Progenitor cell of endocrine pancreas (in vitro differentiated cells): Measurements from ENCODE around the gene SPEN. TPM values are rescaled to one million over a fixed set of nuclear protein-coding genes. Genes with fewer than 3 reads are reported as not detected.

Experiments
- DNase-seq: peaks from one replicate; pipeline ENCODE4 v3.0.0; 2021; ENCODE audit warnings: low spot score; ENCODE audit not compliant: unreplicated experiment
- H3K27ac Mint-ChIP-seq: 2 replicates; pipeline ENCODE4 v1.8.0; 2021; ENCODE audit warnings: mild to moderate bottlenecking, moderate library complexity, mixed read lengths
- H3K27me3 Mint-ChIP-seq: 2 replicates; pipeline ENCODE4 v1.8.0; 2021; ENCODE audit warnings: mixed read lengths
- H3K36me3 Mint-ChIP-seq: 2 replicates; pipeline ENCODE4 v1.8.0; 2022; ENCODE audit warnings: mixed read lengths; ENCODE audit not compliant: insufficient read depth
- H3K4me1 Mint-ChIP-seq: 2 replicates; pipeline ENCODE4 v1.8.0; 2021; ENCODE audit warnings: low read depth, mixed read lengths
- H3K4me3 Mint-ChIP-seq: 2 replicates; pipeline ENCODE4 v1.8.0; 2021; ENCODE audit warnings: low read depth, mild to moderate bottlenecking, moderate library complexity, mixed read lengths
- H3K9me3 Mint-ChIP-seq: 2 replicates; pipeline ENCODE4 v1.8.0; 2021; ENCODE audit warnings: low read depth, mixed read lengths
- long read RNA-seq: library from polyadenylated mRNA; unstranded; transcript quantifications from one replicate; pipeline ENCODE4 v2.0.0, GENCODE V29; 2020
- total RNA-seq: library from RNA; stranded (reverse); gene quantifications from 2 replicates; pipeline ENCODE4 v1.2.1, GENCODE V29; 2021
- TF ChIP-seq, protein P1 (sequence below): fragments of 200-600 bp; sonication (generic); IDR thresholded peaks from one replicate; pipeline ENCODE4 v1.5.0; 2021; ENCODE audit warnings: antibody characterized with exemption, mild to moderate bottlenecking; ENCODE audit not compliant: unreplicated experiment

SPEN gene, protein sequence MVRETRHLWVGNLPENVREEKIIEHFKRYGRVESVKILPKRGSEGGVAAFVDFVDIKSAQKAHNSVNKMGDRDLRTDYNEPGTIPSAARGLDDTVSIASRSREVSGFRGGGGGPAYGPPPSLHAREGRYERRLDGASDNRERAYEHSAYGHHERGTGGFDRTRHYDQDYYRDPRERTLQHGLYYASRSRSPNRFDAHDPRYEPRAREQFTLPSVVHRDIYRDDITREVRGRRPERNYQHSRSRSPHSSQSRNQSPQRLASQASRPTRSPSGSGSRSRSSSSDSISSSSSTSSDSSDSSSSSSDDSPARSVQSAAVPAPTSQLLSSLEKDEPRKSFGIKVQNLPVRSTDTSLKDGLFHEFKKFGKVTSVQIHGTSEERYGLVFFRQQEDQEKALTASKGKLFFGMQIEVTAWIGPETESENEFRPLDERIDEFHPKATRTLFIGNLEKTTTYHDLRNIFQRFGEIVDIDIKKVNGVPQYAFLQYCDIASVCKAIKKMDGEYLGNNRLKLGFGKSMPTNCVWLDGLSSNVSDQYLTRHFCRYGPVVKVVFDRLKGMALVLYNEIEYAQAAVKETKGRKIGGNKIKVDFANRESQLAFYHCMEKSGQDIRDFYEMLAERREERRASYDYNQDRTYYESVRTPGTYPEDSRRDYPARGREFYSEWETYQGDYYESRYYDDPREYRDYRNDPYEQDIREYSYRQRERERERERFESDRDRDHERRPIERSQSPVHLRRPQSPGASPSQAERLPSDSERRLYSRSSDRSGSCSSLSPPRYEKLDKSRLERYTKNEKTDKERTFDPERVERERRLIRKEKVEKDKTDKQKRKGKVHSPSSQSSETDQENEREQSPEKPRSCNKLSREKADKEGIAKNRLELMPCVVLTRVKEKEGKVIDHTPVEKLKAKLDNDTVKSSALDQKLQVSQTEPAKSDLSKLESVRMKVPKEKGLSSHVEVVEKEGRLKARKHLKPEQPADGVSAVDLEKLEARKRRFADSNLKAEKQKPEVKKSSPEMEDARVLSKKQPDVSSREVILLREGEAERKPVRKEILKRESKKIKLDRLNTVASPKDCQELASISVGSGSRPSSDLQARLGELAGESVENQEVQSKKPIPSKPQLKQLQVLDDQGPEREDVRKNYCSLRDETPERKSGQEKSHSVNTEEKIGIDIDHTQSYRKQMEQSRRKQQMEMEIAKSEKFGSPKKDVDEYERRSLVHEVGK (N-terminal part only)
- 55.8 and 58.0 TPM in 2 replicates for total RNA-seq
- long read RNA-seq, partial matches to known transcripts, result 20 of 36 reads
- long read RNA-seq, other reads (novel, unspliced or antisense), result 15 of 36 reads

DNA sequence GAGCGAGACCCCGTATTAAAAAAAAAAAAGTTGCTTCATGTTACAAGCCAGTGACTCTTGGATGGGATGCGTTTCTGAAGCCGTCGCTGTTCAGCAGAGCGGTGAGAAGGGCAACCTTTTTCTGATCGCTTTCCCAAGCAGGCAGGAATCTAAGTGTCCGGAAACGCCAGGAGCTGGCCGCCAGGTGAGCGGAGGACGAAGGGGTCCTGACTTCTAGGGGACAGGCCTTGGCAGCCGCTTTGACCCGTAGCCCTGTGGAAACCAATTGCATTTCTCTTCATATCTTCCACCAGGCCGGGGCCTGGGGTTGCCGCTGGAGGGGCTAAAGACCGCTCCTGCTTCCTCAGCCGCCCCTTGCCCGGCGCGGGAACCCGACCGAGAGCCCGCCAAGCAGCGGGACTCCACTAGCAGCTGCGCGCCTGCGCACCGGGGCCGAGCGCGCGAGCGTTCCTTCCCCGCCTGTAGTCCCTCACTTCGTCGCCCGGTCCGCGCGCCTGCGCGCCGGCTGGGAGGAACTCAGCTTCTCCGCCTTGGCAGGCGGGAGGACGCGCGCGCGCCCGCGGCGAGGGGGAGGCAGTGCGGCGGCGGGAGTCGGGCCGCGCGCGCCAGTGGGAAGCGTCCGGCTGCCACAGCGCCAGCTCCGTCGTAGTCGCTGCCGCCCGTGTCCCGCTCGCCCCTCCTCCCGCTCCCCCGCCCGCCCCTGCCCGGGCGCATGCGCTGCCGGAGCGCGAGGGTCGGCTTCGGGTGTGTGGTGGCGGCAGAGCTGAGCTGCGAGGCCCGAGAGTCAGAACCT lies at the start of gene SPEN:
TSS of gene SPEN (plus strand) at position 608 of the 793 bp plus-strand sequence. CDS start 361 bp downstream, outside the sequence.
- H3K4me3 Mint-ChIP-seq, result peak within 1 kb of the TSS; percentile 98
- TF ChIP-seq, protein P1, sequence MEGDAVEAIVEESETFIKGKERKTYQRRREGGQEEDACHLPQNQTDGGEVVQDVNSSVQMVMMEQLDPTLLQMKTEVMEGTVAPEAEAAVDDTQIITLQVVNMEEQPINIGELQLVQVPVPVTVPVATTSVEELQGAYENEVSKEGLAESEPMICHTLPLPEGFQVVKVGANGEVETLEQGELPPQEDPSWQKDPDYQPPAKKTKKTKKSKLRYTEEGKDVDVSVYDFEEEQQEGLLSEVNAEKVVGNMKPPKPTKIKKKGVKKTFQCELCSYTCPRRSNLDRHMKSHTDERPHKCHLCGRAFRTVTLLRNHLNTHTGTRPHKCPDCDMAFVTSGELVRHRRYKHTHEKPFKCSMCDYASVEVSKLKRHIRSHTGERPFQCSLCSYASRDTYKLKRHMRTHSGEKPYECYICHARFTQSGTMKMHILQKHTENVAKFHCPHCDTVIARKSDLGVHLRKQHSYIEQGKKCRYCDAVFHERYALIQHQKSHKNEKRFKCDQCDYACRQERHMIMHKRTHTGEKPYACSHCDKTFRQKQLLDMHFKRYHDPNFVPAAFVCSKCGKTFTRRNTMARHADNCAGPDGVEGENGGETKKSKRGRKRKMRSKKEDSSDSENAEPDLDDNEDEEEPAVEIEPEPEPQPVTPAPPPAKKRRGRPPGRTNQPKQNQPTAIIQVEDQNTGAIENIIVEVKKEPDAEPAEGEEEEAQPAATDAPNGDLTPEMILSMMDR, result peak; percentile 43
- peak; percentile 96 for DNase-seq
- H3K36me3 Mint-ChIP-seq, result no peaks in the 10 kb centered on the region
- no peaks in the 10 kb centered on the region for H3K9me3 Mint-ChIP-seq
- peak within 1 kb of the TSS; percentile 99 for H3K27ac Mint-ChIP-seq
- peaks cover 18% of the 10 kb centered on the region for H3K4me1 Mint-ChIP-seq
- no peaks in the 10 kb centered on the region for H3K27me3 Mint-ChIP-seq

DNA sequence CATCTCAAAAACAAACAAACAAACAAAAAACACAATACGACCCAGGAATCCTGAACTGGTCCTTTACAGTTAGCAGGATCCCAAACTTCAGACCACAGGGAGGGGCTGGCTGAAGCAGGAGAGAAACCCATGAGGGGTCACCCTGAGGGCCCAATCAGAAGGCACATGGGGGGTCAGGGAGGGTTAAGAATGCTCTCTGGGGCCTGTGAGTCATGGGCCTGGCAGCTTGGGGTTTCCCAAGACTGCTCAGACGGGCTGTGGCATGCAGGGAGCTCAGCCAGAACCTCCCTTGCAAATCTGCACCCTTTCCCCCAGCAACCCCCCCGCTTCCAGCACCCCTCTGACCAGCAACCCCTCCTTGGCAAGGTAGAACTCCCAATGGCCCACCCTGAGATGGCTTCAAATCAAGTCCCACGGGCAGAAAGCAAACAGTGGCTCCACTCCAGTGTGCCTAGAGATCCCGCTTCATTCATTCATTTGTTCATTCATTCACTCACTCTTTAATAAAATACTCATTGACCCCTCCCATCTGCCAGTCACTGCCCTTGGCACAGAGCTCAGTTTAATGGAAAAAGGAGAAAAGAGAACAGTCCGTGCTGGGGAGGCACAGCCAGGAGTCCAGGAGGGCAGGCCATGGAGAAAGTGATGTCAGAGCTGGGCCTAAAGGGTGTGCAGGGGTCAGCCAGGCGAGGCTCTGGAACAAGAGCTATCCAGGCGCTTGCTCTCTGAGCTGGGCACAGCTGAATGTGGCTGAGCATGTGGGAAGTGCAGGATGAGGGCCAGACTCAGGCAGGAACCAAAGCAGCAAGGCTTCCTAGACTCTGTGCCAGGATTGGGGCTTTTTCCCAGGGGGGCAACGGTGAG lies 48.3 kb upstream of the SPEN start:
- H3K4me3 Mint-ChIP-seq, result no peak overlapping the region
- TF ChIP-seq, protein P1, result no peak
- H3K27ac Mint-ChIP-seq, result peak overlapping the region; percentile 90
- no peaks in the 10 kb centered on the region for H3K36me3 Mint-ChIP-seq
- DNase-seq, result no peak
- H3K9me3 Mint-ChIP-seq, result no peaks in the 10 kb centered on the region
- H3K4me1 Mint-ChIP-seq, result peaks cover 56% of the 10 kb centered on the region
- no peaks in the 10 kb centered on the region for H3K27me3 Mint-ChIP-seq

- Mint-ChIP-seq H3K9me3 (no peaks in the 10 kb centered on the region), H3K27ac (peak overlapping the region; percentile 96), H3K4me3 (peak overlapping the region; percentile 12), H3K36me3 (no peaks in the 10 kb centered on the region), H3K27me3 (no peaks in the 10 kb centered on the region), H3K4me1 (peaks cover 52% of the 10 kb centered on the region)
- DNase-seq, result peak; percentile 41
- TF ChIP-seq, protein P1, result no peak
Measured at GRCh38 chr1:15799928-15800835, 47.3 kb upstream of the SPEN start.
